ENCODE measurements around the gene DNASE1L2.
A peak's percentile ranks its signal among the peaks of the same experiment; 100 is the strongest.

The DNASE1L2 gene

GRCh38 chr16:2212362-2213324, 23.6 kb upstream of the DNASE1L2 start:
- peak overlapping the region; percentile 100 for H3K9ac ChIP-seq (ENCODE audit: insufficient read length, low read depth)
- H3K36me3 ChIP-seq (ENCODE audit: insufficient read depth, insufficient read length, low read length): peaks cover 64% of the 10 kb centered on the region
- peak overlapping the region; percentile 100 for H3K4me3 ChIP-seq (ENCODE audit: insufficient read length, low read depth)
- no peak for TF ChIP-seq ZNF274 (IDR thresholded peaks at IDR 0.05; ENCODE audit: low read depth, low read length)
- TF ChIP-seq YY1 (IDR thresholded peaks at IDR 0.05; ENCODE audit: insufficient read depth, insufficient read length): no peak
- peaks cover 39% of the 10 kb centered on the region for H3K4me1 ChIP-seq (ENCODE audit: insufficient read depth, insufficient read length)
- DNase-seq (ENCODE audit: low read depth, low spot score): no peak
- no peaks in the 10 kb centered on the region for H3K9me3 ChIP-seq (ENCODE audit: insufficient read depth, low read length)
- H3K27me3 ChIP-seq (ENCODE audit: insufficient read depth, insufficient read length): no peaks in the 10 kb centered on the region

GRCh38 chr16:2213817-2214718, 22.2 kb upstream of the DNASE1L2 start:
- Histone ChIP-seq H3K9me3 (ENCODE audit: insufficient read depth, low read length) (no peaks in the 10 kb centered on the region), H3K4me1 (ENCODE audit: insufficient read depth, insufficient read length) (peaks cover 41% of the 10 kb centered on the region), H3K27me3 (ENCODE audit: insufficient read depth, insufficient read length) (no peaks in the 10 kb centered on the region), H3K36me3 (ENCODE audit: insufficient read depth, insufficient read length, low read length) (peaks cover 50% of the 10 kb centered on the region), H3K9ac (ENCODE audit: insufficient read length, low read depth) (peak overlapping the region; percentile 100), H3K4me3 (ENCODE audit: insufficient read length, low read depth) (peak overlapping the region; percentile 100)
- DNase-seq (ENCODE audit: low read depth, low spot score): no peak
- no peak for TF ChIP-seq YY1 (IDR thresholded peaks at IDR 0.05; ENCODE audit: insufficient read depth, insufficient read length)
- no peak for TF ChIP-seq ZNF274 (IDR thresholded peaks at IDR 0.05; ENCODE audit: low read depth, low read length)
- no peak for TF ChIP-seq SUZ12 (IDR thresholded peaks at IDR 0.05; ENCODE audit: extremely low read depth, insufficient read depth, insufficient read length)

GRCh38 chr16:2214719-2214968, 21.6 kb upstream of the DNASE1L2 start, which contains the start of gene PGP:
Gene PGP, minus strand, starts transcription at chr16:2214840. Its CDS starts 63 bp downstream, at chr16:2214777.
- no peaks in the 10 kb centered on the region for H3K27me3 ChIP-seq (ENCODE audit: insufficient read depth, insufficient read length)

GRCh38 chr16:2216330-2216729, 19.9 kb upstream of the DNASE1L2 start:
- TF ChIP-seq YY1 (IDR thresholded peaks at IDR 0.05; ENCODE audit: insufficient read depth, insufficient read length): no peak
- no peak for TF ChIP-seq SUZ12 (IDR thresholded peaks at IDR 0.05; ENCODE audit: extremely low read depth, insufficient read depth, insufficient read length)
- no peak for TF ChIP-seq ZNF274 (IDR thresholded peaks at IDR 0.05; ENCODE audit: low read depth, low read length)
- H3K9me3 ChIP-seq (ENCODE audit: insufficient read depth, low read length): no peaks in the 10 kb centered on the region
- peak overlapping the region; percentile 29 for H3K4me3 ChIP-seq (ENCODE audit: insufficient read length, low read depth)
- no peaks in the 10 kb centered on the region for H3K27me3 ChIP-seq (ENCODE audit: insufficient read depth, insufficient read length)
- peak overlapping the region; percentile 82 for H3K9ac ChIP-seq (ENCODE audit: insufficient read length, low read depth)
- H3K36me3 ChIP-seq (ENCODE audit: insufficient read depth, insufficient read length, low read length): peaks cover 30% of the 10 kb centered on the region
- peaks cover 26% of the 10 kb centered on the region for H3K4me1 ChIP-seq (ENCODE audit: insufficient read depth, insufficient read length)
- DNase-seq (ENCODE audit: low read depth, low spot score): no peak

More at GRCh38 chr16:2214719-2214968, 21.6 kb upstream of the DNASE1L2 start, which contains the start of gene PGP:
- Histone ChIP-seq H3K4me3 (ENCODE audit: insufficient read length, low read depth) (peak within 1 kb of the TSS; percentile 100), H3K36me3 (ENCODE audit: insufficient read depth, insufficient read length, low read length) (peaks cover 44% of the 10 kb centered on the region), H3K4me1 (ENCODE audit: insufficient read depth, insufficient read length) (peaks cover 39% of the 10 kb centered on the region), H3K9ac (ENCODE audit: insufficient read length, low read depth) (peak within 1 kb of the TSS; percentile 100), H3K9me3 (ENCODE audit: insufficient read depth, low read length) (no peaks in the 10 kb centered on the region)
- TF ChIP-seq YY1 (IDR thresholded peaks at IDR 0.05; ENCODE audit: insufficient read depth, insufficient read length) (no peak), SUZ12 (IDR thresholded peaks at IDR 0.05; ENCODE audit: extremely low read depth, insufficient read depth, insufficient read length) (no peak), ZNF274 (IDR thresholded peaks at IDR 0.05; ENCODE audit: low read depth, low read length) (no peak)
- no peak for DNase-seq (ENCODE audit: low read depth, low spot score)

- H3K9me3 ChIP-seq (ENCODE audit: insufficient read depth, low read length): no peaks in the 10 kb centered on the region
- H3K4me3 ChIP-seq (ENCODE audit: insufficient read length, low read depth): peak within 1 kb of the TSS; percentile 93
- H3K27me3 ChIP-seq (ENCODE audit: insufficient read depth, insufficient read length): no peaks in the 10 kb centered on the region
- DNase-seq (ENCODE audit: low read depth, low spot score): peak; percentile 100
- H3K36me3 ChIP-seq (ENCODE audit: insufficient read depth, insufficient read length, low read length): peaks cover 23% of the 10 kb centered on the region
- TF ChIP-seq YY1 (IDR thresholded peaks at IDR 0.05; ENCODE audit: insufficient read depth, insufficient read length): peak; percentile 69
- TF ChIP-seq ZNF274 (IDR thresholded peaks at IDR 0.05; ENCODE audit: low read depth, low read length): no peak
- H3K9ac ChIP-seq (ENCODE audit: insufficient read length, low read depth): peak within 1 kb of the TSS; percentile 91
- H3K4me1 ChIP-seq (ENCODE audit: insufficient read depth, insufficient read length): peaks cover 8% of the 10 kb centered on the region
Observed at GRCh38 chr16:2223221-2223941, 12.9 kb upstream of the DNASE1L2 start, which contains the start of gene E4F1. Gene E4F1, plus strand, starts transcription at chr16:2223591. Its CDS starts 23 bp downstream, at chr16:2223614.

- Histone ChIP-seq H3K36me3 (ENCODE audit: insufficient read depth, insufficient read length, low read length) (peaks cover 29% of the 10 kb centered on the region), H3K9ac (ENCODE audit: insufficient read length, low read depth) (peak overlapping the region; percentile 91), H3K9me3 (ENCODE audit: insufficient read depth, low read length) (no peaks in the 10 kb centered on the region), H3K4me3 (ENCODE audit: insufficient read length, low read depth) (peak overlapping the region; percentile 93), H3K27me3 (ENCODE audit: insufficient read depth, insufficient read length) (no peaks in the 10 kb centered on the region), H3K4me1 (ENCODE audit: insufficient read depth, insufficient read length) (peaks cover 8% of the 10 kb centered on the region)
- TF ChIP-seq SUZ12 (IDR thresholded peaks at IDR 0.05; ENCODE audit: extremely low read depth, insufficient read depth, insufficient read length) (no peak), YY1 (IDR thresholded peaks at IDR 0.05; ENCODE audit: insufficient read depth, insufficient read length) (no peak), ZNF274 (IDR thresholded peaks at IDR 0.05; ENCODE audit: low read depth, low read length) (no peak)
- no peak for DNase-seq (ENCODE audit: low read depth, low spot score)
Observed at GRCh38 chr16:2223942-2224486, 12.2 kb upstream of the DNASE1L2 start.

All from NT2/D1 (cell line).